BE2C (cell line): ENCODE results near the gene ATP5F1E.

Experiments
- DNase-seq: peaks from one replicate; pipeline ENCODE4 v3.0.0-alpha.2; 2020
- H3K27me3 ChIP-seq: fragments of 250-450 bp; sonication (Bioruptor Pico); 2 replicates; pipeline ENCODE4 v1.5.1; 2020; ENCODE audit warnings: mild to moderate bottlenecking
- H3K36me3 ChIP-seq: fragments of 250-450 bp; sonication (Bioruptor Pico); 2 replicates; pipeline ENCODE4 v1.5.1; 2020; ENCODE audit warnings: mild to moderate bottlenecking
- H3K4me1 ChIP-seq: fragments of 250-450 bp; sonication (Bioruptor Pico); 2 replicates; pipeline ENCODE4 v1.5.1; 2020
- H3K4me3 ChIP-seq: 2 replicates; pipeline ENCODE4 v1.5.1; 2011; ENCODE audit warnings: low read depth, low read length
- H3K9me3 ChIP-seq: fragments of 250-450 bp; sonication (Bioruptor Pico); 2 replicates; pipeline ENCODE4 v1.5.1; 2020
- CTCF ChIP-seq: IDR thresholded peaks from 2 replicates; pipeline ENCODE4 v1.5.1; 2012; ENCODE audit warnings: mild to moderate bottlenecking, low read depth, low read length

Gene ATP5F1E

GRCh38 chr20:58992911-58993310, 39.2 kb downstream of the ATP5F1E start:
- no peaks in the 10 kb centered on the region for H3K27me3 ChIP-seq
- no peaks in the 10 kb centered on the region; the same call in 1 of the 2 replicates for H3K4me1 ChIP-seq
- H3K9me3 ChIP-seq: no peaks in the 10 kb centered on the region
- no peak for DNase-seq
- H3K36me3 ChIP-seq: peaks cover 81% of the 10 kb centered on the region
- H3K4me3 ChIP-seq: no peak overlapping the region
- no peak for TF ChIP-seq CTCF

- Histone ChIP-seq H3K4me1 (peaks cover 9% of the 10 kb centered on the region), H3K4me3 (no peak overlapping the region), H3K9me3 (no peaks in the 10 kb centered on the region), H3K27me3 (no peaks in the 10 kb centered on the region), H3K36me3 (peaks cover 90% of the 10 kb centered on the region)
- DNase-seq: no peak
- no peak for TF ChIP-seq CTCF
These were observed 40.4 kb downstream of the ATP5F1E start for GRCh38 chr20:58991715-58992114.

- no peak for DNase-seq
- H3K36me3 ChIP-seq: peaks cover 90% of the 10 kb centered on the region
These were observed 41.3 kb downstream of the ATP5F1E start for GRCh38 chr20:58990651-58991445.

GRCh38 chr20:58989196-58989595, 42.9 kb downstream of the ATP5F1E start:
- no peaks in the 10 kb centered on the region for H3K9me3 ChIP-seq
- no peaks in the 10 kb centered on the region for H3K27me3 ChIP-seq
- H3K4me1 ChIP-seq: peaks cover 17% of the 10 kb centered on the region
- peaks cover 85% of the 10 kb centered on the region for H3K36me3 ChIP-seq
- no peak overlapping the region for H3K4me3 ChIP-seq
- DNase-seq: no peak
- TF ChIP-seq CTCF: no peak

More at GRCh38 chr20:58990651-58991445, 41.3 kb downstream of the ATP5F1E start:
- peaks cover 13% of the 10 kb centered on the region for H3K4me1 ChIP-seq
- H3K27me3 ChIP-seq: no peaks in the 10 kb centered on the region
- H3K4me3 ChIP-seq: no peak overlapping the region
- TF ChIP-seq CTCF: no peak
- H3K9me3 ChIP-seq: no peaks in the 10 kb centered on the region

- no peak for DNase-seq
- TF ChIP-seq CTCF: no peak
- Histone ChIP-seq H3K27me3 (no peaks in the 10 kb centered on the region), H3K36me3 (peaks cover 78% of the 10 kb centered on the region), H3K9me3 (no peaks in the 10 kb centered on the region), H3K4me3 (no peak overlapping the region), H3K4me1 (peaks cover 22% of the 10 kb centered on the region)
These were observed 43.6 kb downstream of the ATP5F1E start for GRCh38 chr20:58988565-58988882.

DNA sequence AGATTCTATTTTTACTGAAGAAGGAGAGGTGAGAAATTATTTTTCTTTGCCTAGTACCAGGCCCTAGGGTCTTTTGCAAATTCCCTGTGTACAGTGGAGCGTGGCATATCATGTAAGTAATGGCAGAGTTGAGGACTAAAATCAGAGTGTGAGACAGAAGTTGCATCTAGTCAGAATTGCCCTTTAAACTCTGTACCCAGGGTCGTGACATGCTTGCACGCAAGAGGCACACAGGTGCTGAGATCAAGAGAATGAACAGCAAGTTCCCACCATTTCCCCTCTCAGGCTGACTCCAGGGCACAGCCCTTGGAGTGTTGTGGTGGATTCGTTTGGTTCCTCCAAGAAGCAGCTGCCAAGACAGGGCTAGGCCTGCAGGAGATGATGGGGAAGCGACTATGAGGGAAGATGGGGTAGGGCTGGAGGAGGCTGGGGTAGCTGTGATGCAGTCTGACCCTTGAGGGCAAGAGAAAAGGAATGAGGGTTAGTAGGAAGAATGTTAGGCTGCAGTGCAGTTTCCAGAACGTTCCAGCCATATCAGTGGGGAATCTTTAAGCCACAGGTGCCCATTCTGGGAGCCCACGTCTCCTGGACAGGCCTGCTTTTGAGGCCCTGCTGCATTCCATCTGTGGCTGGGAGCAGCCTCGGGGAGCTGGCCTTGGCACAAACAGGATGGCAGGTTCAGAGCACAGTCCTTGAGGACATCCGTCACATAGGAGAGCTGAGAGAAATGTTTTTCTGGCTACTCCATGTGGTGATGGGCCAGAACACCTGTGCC, 44.2 kb downstream of the ATP5F1E start:
- no peaks in the 10 kb centered on the region for H3K27me3 ChIP-seq
- no peak overlapping the region for H3K4me3 ChIP-seq
- no peaks in the 10 kb centered on the region for H3K9me3 ChIP-seq
- H3K36me3 ChIP-seq: peaks cover 73% of the 10 kb centered on the region
- H3K4me1 ChIP-seq: peaks cover 22% of the 10 kb centered on the region
- DNase-seq: no peak
- no peak for TF ChIP-seq CTCF
